GM12878 (cell line): ENCODE data around the gene IL10. TPM values are rescaled to one million over a fixed set of nuclear protein-coding genes. Genes with fewer than 3 reads are reported as not detected.

Experiments
- CBFB ChIP-seq: IDR thresholded peaks from 2 replicates; pipeline ENCODE4 v1.6.1; 2016; ENCODE audit warnings: antibody characterized with exemption, low read depth
- CEBPZ ChIP-seq: fragments of 150-350 bp; IDR thresholded peaks from 2 replicates; pipeline ENCODE4 v1.6.1; 2016; ENCODE audit warnings: low read depth, low read length
- CHD1 ChIP-seq: IDR thresholded peaks from 2 replicates; pipeline ENCODE4 v1.6.1; 2012; ENCODE audit warnings: low read depth, low read length, improper control_type of control experiment
- E2F4 ChIP-seq: IDR thresholded peaks from 2 replicates; pipeline ENCODE4 v1.6.1; 2012; ENCODE audit warnings: low read depth, low read length, improper control_type of control experiment
- ESRRA ChIP-seq: IDR thresholded peaks from 2 replicates; pipeline ENCODE4 v1.6.1; 2012; ENCODE audit warnings: mild to moderate bottlenecking, low read length, improper control_type of control experiment
- EZH2 ChIP-seq: IDR thresholded peaks from 2 replicates; pipeline ENCODE4 v1.6.1; 2012; ENCODE audit warnings: low read depth, mild to moderate bottlenecking, control low read depth, inconsistent platforms, low read length, borderline replicate concordance; ENCODE audit not compliant: control insufficient read depth
- FOXK2 ChIP-seq: fragments of 450-650 bp; IDR thresholded peaks from 2 replicates; pipeline ENCODE4 v1.6.1; 2017; ENCODE audit warnings: mild to moderate bottlenecking, moderate library complexity
- MYC ChIP-seq: IDR thresholded peaks from 2 replicates; pipeline ENCODE4 v1.6.1; 2011; ENCODE audit warnings: mild to moderate bottlenecking, low read length, moderate library complexity, inconsistent platforms; ENCODE audit not compliant: insufficient read depth, insufficient replicate concordance, insufficient read length, severe bottlenecking
- NFXL1 ChIP-seq: fragments of 450-650 bp; IDR thresholded peaks from 2 replicates; pipeline ENCODE4 v1.6.1; 2017; ENCODE audit warnings: antibody characterized with exemption, mild to moderate bottlenecking, borderline replicate concordance
- PAX8 ChIP-seq: fragments of 450-650 bp; IDR thresholded peaks from 2 replicates; pipeline ENCODE4 v1.6.1; 2017; ENCODE audit warnings: mild to moderate bottlenecking, moderate library complexity
- POLR2AphosphoS5 ChIP-seq: IDR thresholded peaks from 2 replicates; pipeline ENCODE4 v1.6.1; 2011; ENCODE audit warnings: mild to moderate bottlenecking, low read length, inconsistent platforms
- POU2F2 ChIP-seq: IDR thresholded peaks from 3 replicates; pipeline ENCODE4 v1.6.1; 2011; ENCODE audit warnings: low read depth, mild to moderate bottlenecking, low read length, borderline replicate concordance
- RUNX3 ChIP-seq: IDR thresholded peaks from 2 replicates; pipeline ENCODE4 v1.6.1; 2012; ENCODE audit warnings: low read length, inconsistent platforms
- SKIL ChIP-seq: fragments of 450-650 bp; IDR thresholded peaks from 2 replicates; pipeline ENCODE4 v1.6.1; 2017; ENCODE audit warnings: mild to moderate bottlenecking, low read depth, inconsistent platforms; ENCODE audit not compliant: poor library complexity, severe bottlenecking
- SUZ12 ChIP-seq: fragments of 200-600 bp; sonication (generic); IDR thresholded peaks from one replicate; pipeline ENCODE4 v1.6.1; 2018; ENCODE audit warnings: antibody characterized with exemption, mild to moderate bottlenecking; ENCODE audit not compliant: unreplicated experiment
- TARDBP ChIP-seq: IDR thresholded peaks from 2 replicates; pipeline ENCODE4 v1.6.1; 2016; ENCODE audit warnings: borderline replicate concordance
- TCF12 ChIP-seq: IDR thresholded peaks from 2 replicates; pipeline ENCODE4 v1.6.1; 2011; ENCODE audit warnings: low read depth, mild to moderate bottlenecking, low read length
- TCF3 ChIP-seq: IDR thresholded peaks from 2 replicates; pipeline ENCODE4 v1.6.1; 2012; ENCODE audit warnings: low read depth, mild to moderate bottlenecking, low read length, borderline replicate concordance; ENCODE audit not compliant: insufficient read depth
- ZNF207 ChIP-seq: fragments of 450-650 bp; IDR thresholded peaks from 2 replicates; pipeline ENCODE4 v1.6.1; 2014; ENCODE audit warnings: antibody characterized with exemption, mild to moderate bottlenecking, borderline replicate concordance
- polyA plus RNA-seq, 11 experiments: library from polyadenylated mRNA; depleted of rRNA in 4 of 11; unstranded in 6 of 11; stranded (reverse) in 5 of 11; fragments of >200 nt; fragmentation: Nextera tagmentation in 4 of 11; fragmentation: Illumina TruSeq in 1 of 11; extraction: Ambion mirVana in 4 of 11; extraction: Trizol in 1 of 11; gene quantifications; 1 replicate in 1 of 11; 2 replicates in 10 of 11; pipeline versions ENCODE4 v1.2.1 to v1.2.3, GENCODE V29; 2011 to 2016; ENCODE audit warnings: inconsistent platforms in 2 of 11, missing spikeins in 2 of 11, low read depth in 1 of 11
- total RNA-seq, 4 experiments: library from RNA; depleted of rRNA in 3 of 4; stranded (reverse); fragments of >200 nt in 3 of 4; fragmentation: Illumina TruSeq in 1 of 4; extraction: Trizol in 1 of 4; gene quantifications; 2 replicates each; pipeline versions ENCODE4 v1.2.1 to v1.2.3, GENCODE V29; 2013 to 2021
- TF ChIP-seq, protein P1 (sequence below): IDR thresholded peaks from 2 replicates; pipeline ENCODE4 v1.6.1; 2011; ENCODE audit warnings: borderline replicate concordance, low read depth, mild to moderate bottlenecking, moderate library complexity, mixed read lengths, low read length; ENCODE audit not compliant: insufficient read depth; ENCODE audit errors: extremely low read length
- TF ChIP-seq, protein P2 (sequence below): IDR thresholded peaks from 2 replicates; pipeline ENCODE4 v1.6.1; 2012; ENCODE audit warnings: low read length, inconsistent platforms

IL10 gene
- total and polyA plus RNA-seq, 10 of the 15 experiments (the other 5 are each of a cell fraction or from before 2014, with no cell fraction given), result 0.34 to 5.0 (median 1.1) TPM

GRCh38 chr1:206770531-206771337 is 1.6 kb downstream of the IL10 start, which contains the start of gene IL19 (continued):
- no peak for TF ChIP-seq CHD1
- TF ChIP-seq, protein P1, sequence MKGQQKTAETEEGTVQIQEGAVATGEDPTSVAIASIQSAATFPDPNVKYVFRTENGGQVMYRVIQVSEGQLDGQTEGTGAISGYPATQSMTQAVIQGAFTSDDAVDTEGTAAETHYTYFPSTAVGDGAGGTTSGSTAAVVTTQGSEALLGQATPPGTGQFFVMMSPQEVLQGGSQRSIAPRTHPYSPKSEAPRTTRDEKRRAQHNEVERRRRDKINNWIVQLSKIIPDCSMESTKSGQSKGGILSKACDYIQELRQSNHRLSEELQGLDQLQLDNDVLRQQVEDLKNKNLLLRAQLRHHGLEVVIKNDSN, result no peak
- no peak for TF ChIP-seq CBFB
- TF ChIP-seq SUZ12, result no peak
- TF ChIP-seq NFXL1, result no peak
- no peak for TF ChIP-seq E2F4
- 0 out of 2 replicates have a peak, but pooled peaks have one; percentile 6 for TF ChIP-seq ZNF207
- no peak for TF ChIP-seq MYC
- TF ChIP-seq EZH2, result no peak
- TF ChIP-seq TCF12, result 0 out of 2 replicates have a peak, but pooled peaks have one; percentile 5
- no peak for TF ChIP-seq FOXK2
- no peak for TF ChIP-seq ESRRA
- TF ChIP-seq POLR2AphosphoS5, result peak; percentile 60
- no peak for TF ChIP-seq SKIL
- peak; percentile 48 for TF ChIP-seq RUNX3
- TF ChIP-seq TARDBP, result no peak
- TF ChIP-seq, protein P2, sequence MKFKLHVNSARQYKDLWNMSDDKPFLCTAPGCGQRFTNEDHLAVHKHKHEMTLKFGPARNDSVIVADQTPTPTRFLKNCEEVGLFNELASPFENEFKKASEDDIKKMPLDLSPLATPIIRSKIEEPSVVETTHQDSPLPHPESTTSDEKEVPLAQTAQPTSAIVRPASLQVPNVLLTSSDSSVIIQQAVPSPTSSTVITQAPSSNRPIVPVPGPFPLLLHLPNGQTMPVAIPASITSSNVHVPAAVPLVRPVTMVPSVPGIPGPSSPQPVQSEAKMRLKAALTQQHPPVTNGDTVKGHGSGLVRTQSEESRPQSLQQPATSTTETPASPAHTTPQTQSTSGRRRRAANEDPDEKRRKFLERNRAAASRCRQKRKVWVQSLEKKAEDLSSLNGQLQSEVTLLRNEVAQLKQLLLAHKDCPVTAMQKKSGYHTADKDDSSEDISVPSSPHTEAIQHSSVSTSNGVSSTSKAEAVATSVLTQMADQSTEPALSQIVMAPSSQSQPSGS, result peak; percentile 58; the same call in 1 of the 2 replicates
- TF ChIP-seq POU2F2, result peak; percentile 85; the same call in 1 of the 3 replicates
- TF ChIP-seq PAX8, result no peak
- 0 out of 2 replicates have a peak, but pooled peaks have one; percentile 37 for TF ChIP-seq TCF3
- no peak for TF ChIP-seq CEBPZ
